Measurements from ENCODE around the gene CDKN1C.

The CDKN1C gene

DNA sequence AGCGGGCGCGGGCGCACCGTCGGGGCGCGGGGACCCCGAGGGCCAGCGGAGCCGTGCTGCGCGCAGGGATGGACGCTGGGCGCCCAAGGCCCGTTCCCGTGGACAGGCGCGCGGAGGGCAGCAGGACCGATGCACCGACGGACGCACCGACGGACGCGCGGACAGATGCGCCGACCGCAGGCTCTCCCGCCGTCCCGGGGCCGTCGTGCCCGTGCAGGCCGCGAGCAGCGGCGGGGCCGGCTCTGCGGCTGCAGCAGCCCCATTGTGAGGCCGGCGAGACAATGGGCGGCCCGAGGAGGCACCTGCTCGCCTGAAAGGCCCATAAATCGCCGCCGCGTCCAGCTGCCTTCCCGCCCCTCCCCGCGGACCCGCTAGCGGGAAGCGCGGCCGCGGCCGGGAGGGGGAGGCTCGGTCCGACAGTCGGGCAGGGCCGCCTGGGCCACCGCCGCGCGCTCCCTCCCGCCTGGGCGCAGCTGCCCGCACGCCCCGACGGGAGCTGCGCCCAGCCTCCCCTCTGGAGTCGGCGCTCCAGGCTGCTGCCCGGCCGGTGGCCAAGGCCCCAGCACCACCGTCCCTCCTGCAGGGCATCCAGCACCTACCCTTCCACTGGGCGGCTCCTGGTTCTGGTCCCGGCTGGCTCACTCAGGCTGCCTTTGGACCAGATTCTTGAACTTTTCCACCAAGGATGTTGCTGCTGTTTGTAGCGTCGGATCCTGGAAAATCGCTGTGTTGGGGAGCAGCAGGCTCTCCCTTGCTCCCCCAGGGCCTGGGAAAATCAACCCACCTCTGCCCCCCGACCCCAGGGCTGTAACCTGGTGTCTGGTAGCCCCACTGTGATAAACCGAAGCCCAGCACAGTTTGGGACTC is 15.8 kb downstream of the CDKN1C start:
- DNase-seq (ENCODE audit: low spot score): no peak

DNA sequence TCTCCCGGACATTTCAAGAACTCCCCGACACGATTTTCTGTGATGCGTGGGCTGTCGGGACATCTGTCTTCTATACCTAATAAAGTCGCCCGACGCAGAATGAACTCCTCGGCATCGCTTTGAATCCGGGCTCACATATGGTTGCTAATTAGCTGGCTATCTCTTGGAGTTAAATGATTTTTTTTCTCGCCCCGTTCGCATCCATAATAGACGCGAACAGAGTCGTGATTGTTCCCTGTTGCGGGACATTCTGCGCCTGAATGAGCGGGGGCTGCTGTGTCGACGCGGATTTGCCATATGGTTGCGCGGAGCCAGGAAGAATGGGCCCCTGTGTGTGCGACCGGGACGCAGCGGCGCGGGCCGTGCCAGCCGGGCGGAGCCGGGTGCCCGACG is 16.4 kb downstream of the CDKN1C start:
- DNase-seq (ENCODE audit: low spot score): no peak

DNA sequence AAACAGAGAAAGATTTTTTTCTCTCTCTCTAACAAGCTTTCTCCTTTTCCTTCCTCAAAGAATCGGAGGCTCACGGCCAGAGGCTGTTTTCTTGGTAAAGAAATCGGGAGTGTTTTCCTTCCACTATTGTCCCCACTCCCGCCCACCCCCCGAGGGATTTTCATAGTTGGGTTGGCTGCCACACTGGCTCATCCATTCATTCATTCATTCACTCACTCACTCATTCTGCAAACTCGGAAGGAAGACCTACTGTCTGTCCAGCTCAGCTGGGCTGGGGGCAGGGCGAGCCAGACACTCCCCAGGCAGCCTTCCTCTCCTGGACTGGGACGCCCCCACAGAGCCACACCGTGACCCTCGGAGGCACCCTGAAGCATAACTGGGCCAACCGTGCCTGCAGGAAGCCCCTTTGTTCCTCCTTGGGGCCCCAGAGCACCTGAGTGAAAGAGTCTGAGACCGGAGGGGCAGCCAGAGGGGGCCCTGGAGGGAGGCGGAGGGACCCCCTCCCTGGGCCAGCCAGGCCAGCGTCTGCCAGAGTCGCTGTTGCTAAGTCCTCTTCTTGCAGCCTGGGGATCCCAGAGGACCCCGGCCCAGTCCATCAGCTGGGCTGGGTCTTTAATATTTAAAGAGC is 17.0 kb downstream of the CDKN1C start:
- DNase-seq (ENCODE audit: low spot score): no peak

DNA sequence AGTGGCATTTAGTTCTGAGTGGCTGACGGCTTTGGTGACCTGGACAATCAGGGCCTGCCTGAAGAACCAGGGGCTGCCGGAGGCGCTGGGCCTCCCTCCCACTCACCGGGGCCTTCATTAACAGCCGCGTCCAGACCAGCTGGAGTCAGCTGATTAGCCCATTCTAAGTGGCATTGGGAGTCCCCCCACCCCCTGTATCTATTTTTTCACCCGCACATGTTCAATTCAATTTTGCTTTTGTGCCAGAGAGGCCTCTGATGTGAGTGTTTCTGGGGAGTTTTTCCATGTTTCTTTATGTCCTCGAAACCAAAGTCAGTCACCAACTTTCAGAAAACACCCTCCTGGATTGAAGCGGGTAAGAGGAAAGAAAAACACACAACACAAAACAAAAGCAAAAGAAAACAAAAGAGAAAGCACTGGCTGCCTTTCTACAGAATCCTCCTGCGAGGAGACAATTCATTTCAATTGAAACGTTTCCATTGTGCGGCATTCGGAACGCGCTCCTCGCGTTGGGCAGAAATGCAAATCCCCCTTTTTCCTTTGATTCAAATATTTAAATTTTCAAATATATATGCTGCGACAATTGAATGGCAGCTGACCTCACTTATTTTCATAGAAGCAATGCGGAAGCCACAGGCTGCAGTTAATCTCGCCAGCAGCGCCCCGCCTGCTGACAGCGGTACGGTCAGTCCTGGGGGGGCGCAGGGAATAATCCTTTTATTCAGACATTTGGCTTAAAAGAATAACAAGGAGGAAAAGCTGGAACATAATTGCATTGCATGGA is 17.7 kb downstream of the CDKN1C start:
- no peak for DNase-seq (ENCODE audit: low spot score)

DNA sequence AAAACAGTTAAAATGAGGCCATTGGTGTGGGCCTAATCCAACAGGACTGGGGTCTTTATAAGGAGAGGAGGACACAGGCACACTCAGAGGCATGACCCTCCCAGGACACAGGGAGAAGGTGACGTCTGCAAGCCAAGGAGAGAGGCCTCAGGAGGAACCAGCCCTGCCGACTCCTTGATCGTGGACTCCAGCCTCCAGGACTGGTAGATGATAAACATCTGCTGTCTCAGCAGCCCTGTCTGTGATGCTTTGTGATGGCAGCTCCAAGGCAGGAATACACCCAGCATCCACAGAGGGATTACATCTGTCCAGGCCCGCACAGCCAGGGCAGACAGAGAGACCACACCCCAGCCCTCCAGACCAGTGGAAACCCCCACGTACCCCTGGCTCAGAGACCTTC is 18.4 kb downstream of the CDKN1C start:
- no peak for DNase-seq (ENCODE audit: low spot score)

DNA sequence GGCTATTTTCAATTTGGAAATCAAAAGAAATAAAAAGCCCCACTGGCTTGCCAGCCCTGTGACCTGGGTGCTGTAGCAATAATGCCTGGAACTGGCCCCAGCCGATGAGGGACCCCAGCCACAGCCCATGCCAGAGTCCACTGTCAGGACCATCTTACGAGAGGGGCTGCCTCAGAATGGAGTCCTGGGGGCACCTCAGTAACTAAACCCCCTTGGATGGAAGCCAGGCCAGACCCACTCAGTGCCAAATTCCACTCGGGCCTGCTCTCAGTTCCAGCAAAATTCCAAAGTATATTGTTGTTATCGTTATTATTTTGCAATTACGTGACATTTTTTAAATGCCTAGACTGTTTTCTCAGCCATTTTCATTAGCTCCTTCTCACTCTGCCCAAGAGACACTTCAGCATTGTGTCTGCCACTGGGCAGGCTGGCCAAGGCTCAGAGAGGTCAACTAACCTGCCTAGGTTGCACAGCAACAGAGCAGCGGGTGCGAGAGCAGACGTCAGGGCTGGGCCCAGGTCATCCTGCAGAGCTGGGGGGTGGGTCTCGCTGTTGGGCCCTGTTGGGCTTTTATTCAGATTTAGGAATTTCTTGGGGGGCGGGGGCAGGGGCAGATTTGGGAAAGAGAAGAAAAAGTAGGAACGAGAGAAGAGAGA is 19.5 kb downstream of the CDKN1C start:
- no peak for DNase-seq (ENCODE audit: low spot score)

DNA sequence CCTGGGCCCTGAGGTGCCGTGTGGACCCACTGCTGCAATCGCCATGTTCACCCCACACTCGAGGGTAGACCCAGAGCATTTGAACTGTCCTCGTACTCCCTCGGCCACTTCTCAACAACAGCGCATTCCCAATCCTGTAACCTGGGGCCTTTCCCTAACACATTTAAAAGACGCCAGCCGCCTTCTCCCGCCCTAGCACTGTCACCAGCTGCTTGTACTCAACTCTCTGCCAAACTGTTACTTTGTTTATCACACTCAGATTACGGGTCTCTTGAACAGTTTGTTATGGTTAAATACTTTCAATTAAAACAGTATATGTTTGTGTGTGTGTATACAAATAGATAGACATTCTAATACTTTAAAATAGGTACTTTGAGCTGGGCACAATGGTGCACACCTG is 20.7 kb downstream of the CDKN1C start:
- DNase-seq (ENCODE audit: low spot score): no peak

DNA sequence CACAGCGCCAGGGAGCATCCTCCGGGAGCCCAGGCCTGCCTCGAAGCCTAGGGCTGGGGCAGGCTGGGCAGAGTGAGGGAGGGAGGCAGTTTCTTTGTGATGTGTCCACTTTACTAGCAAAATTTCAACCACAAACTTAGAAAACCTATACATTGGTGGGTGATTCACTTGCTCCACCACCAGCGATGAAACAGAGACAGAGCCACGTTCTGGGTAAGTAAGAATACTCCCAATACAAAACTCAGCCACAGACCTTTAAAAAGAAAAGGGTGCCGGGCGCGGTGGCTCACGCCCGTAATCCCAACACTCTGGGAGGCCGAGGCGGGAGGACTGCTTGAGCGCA is 22.3 kb downstream of the CDKN1C start:
- DNase-seq (ENCODE audit: low spot score): no peak

DNA sequence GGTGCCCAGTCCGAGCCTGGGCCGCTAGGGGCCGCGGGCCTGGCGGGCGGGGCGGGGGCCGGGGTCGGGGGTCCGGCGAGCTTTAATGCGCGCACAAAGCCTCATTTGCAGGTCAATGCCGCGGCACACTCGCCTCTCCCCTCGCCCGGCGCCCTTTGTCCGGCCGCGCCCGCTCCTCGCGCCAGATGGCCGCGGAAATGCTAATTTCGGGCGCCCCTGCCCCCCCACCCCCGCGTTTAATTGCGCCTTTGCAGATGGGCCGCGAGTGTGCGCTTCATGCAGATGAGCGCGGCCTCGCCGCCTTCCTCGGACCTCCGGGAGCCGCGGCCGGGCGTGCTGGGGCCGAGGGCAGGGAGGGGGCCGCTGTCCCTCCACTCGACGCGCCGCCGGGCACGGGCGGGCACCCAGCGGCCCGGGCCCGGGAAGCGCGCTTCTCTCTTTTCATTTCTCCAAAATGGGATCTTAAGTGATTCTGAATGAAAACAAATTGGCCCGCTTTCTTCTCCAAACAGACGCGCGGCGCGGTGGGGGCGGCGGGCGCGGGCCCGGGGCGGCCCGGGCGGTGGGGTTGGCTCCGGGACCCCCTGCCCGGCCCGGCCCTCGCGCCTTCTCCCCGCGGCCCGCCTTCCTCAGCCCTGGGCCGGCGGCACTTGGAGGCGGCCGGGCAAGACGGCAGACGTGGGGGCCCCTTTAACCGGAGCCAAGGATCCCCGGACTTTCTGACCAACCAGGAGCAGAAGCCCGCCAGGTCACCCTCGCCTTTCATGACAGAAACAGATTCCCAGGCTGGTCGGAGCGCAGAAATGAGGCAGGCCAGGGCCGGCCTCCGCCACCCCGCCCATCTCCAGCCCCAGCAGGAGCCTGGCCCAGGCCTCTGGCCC is 22.9 kb downstream of the CDKN1C start:
- DNase-seq (ENCODE audit: low spot score): no peak

DNA sequence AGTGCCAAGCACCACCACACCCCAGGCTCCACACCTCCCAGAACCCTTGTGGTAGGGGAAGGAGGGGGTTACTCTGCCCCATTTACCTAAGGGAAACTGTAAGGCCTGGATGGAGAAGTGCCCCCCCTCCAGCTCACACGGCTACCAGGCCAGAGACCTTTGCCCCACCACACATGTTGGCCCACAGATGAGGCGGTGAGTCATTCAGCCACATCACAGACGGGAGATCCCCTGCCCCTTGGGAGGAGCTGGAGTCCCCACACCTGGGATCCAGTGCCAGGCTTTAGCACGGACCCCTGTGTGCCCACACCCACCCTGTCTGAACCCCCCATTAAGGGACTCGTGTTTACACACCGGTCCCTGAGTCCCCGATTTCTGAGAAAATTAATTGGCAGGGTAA is 24.9 kb downstream of the CDKN1C start:
- DNase-seq (ENCODE audit: low spot score): no peak

DNA sequence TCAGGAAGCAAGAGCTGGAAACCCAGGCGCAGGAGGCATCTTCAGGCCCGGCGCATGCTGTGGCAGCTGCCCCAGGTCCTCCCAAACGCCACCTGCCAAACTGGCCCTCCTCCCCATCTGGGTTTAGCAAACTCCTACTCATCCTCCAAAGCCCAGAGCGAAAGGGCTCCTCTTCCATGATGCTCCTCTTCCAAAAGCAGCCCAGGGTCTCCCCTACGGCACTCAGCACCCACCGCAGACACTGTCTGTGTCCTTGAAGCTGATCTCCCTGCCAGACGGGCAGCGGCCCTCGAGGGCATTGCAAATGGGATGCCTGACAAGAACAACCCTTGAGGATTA is 25.9 kb downstream of the CDKN1C start:
- no peak for DNase-seq (ENCODE audit: low spot score)

DNA sequence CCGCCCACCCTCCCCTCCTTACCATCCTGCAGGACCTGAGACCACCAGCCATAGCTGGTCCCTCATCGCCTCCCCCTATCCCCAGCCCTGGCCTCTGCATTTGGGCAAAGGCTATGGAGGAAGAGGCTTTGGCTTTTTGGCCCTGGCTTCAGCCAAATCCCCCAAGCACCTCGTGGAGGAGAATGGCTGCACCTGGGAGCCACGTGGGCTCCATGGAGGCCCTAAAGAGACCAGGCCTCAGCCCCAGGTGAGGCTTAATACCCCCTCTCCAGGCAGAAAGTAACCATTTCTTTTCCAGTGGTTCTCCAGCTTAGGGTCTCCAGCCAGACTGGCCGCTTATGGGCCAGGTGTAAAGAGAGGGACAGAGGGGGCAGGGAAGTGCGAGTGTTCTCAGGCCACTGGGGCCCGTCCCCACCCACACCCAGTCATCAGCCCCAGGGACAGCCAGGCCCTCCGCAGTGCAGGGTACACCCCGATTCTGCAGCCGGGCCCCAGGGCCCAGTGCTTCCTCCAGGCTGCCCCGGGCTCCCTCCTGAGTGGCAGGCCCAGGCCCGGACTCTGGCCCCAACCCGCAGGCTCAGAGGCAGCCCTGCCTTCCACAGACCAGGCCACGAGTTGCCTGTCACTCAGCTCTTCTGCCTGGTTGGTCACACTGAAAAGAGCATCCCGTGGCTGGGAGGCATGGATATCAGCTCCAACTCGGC is 26.4 kb downstream of the CDKN1C start:
- no peak for DNase-seq (ENCODE audit: low spot score)

DNA sequence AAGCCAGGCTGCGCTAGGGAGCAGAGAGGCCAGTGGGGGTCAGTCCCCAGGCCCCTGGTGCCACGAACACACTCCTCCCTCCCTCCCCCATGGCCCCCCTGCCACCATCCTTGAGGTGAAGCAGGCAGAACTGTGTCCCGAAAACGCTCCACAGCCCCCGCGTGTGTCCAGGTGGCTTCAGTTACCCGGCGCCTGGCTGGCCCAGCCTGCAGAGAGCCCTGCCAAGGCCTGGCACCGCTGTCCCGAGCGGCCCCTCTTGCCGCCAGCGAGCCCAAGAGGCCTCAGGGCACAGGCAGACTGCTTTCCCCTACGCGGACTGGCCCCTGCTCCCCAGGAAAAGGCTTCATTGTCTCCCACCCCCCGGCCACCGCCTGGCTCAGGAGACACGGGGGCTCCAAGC is 27.7 kb downstream of the CDKN1C start:
- DNase-seq (ENCODE audit: low spot score): no peak

DNA sequence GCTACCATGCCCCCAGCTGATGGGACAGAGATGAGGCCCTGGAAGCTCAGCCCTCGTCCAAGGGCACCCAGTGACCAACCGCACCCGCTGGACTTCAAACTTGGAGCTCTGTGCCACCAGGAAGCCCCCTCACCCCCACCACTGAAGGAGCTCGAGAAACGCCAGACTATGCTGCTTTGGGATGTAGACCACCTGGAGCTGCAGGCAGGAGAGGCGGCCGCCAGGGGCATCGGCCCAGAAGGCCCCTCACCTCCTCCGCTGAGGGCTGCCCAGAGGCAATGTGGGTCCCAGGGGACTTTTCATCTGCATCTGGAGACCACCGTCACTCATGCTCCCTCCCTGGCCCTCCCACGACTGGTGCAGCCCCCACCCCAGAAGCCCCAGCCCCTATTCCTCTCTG is 28.3 kb downstream of the CDKN1C start:
- DNase-seq (ENCODE audit: low spot score): no peak

DNA sequence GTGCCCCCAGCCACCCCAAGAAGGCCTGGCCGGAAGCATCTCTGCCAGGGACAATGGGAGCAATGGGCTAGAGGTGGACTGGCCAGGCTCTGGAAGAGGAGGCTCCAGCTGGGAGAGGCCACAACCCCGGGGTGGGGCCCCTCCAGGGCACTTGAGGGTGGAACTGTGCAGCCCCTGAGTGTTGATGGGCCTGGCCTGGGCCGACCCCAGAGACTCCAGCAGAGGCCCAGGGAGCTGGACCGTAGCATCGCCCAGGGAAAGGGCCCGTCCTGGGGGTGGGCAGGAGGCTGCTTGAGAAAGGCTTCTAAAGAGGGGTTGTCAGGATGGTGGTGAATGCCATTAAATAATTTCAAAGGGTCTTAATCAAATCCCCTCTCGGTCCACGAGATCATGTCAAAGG is 30.4 kb downstream of the CDKN1C start:
- DNase-seq (ENCODE audit: low spot score): no peak

DNA sequence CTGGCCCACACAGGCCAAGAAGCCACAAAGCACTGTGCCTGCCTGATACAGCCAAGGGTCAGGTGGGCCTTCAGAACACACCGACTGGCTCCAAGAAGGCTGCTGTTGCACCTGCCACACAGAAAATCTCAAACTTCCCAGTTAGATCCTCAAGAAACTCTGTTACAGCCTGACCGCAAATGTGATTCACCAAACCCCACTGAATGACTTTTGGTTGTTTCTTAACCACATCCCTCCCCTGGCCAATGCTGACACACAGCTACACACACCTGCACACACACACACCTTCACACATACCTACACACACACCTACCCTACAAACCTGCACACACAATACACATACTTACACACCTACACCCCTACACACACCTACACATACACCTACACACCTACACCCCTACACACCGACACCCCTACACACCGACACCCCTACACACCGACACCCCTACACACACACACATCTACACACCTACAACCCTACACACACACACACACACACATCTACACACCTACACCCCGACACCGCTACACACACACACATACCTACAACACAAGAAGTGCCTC is 31.5 kb downstream of the CDKN1C start:
- no peak for DNase-seq (ENCODE audit: low spot score)

DNA sequence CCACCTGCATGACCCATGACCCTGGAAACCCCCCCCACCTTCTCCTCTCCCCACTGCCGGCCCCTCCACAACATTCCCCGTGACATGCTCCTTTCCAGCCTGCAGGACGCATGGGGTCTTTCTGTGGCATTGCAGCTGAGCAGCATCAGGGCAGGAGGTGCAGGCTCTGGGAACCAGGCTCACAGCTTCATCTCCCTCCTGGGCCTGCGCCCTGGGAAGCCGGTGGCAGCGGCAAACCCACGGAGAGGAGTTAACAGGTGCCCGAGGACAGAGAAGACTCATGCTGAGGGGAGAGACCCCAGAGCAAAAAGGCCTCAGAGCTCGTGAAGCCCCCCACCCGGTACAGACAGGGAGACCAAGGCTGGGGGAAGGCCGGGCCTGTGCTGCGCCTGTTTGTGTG is 32.2 kb downstream of the CDKN1C start:
- no peak for DNase-seq (ENCODE audit: low spot score)

DNA sequence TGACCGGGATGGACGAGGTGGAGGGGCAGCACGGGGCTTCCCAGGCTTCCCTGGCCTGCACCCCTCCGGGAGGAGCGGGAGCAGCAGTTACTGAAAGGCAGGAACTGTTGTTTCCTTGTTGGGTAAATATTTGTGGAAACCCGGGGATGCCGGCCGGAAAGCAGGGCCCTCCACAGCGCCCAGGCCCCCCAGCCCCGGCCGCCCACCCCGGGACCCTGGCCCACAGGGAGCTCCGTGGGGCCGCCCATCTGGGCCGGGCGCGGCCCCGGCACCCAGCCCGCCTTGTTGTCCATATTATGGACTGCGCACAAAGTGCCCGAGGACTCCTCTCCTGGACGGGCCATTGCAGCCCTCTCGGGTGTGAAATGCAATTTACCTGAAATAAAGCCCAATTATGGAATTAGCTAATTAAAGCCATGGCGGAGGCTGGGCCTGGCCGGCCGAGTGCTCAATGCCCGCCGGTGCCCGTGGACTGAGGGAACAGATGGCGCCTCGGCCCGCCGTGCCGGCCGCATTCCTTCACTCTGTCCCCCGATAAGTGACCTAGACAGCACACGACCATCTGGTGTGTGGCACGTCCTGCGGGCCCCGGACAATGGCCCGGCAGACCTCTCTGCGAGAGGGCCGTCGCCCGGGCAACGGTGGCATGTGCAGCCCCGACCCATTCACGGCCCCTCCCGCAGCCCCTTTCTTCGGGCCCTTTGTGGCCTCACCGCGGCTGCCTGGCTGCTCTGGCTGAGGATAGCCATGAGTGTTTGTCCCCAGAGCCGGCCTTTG is 35.4 kb downstream of the CDKN1C start:
- no peak for DNase-seq (ENCODE audit: low spot score)

DNA sequence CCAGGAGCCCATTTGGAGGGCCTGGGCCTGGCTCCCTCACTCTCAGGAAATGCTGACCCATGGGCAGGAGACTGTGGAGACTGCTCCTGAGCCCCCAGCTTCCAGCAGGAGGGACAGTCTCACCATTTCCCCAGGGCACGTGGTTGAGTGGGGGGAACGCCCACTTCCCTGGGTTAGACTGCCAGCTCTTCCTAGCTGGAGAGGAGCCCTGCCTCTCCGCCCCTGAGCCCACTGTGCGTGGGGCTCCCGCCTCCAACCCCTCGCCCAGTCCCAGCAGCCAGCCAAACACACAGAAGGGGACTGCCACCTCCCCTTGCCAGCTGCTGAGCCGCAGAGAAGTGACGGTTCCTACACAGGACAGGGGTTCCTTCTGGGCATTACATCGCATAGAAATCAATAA is 37.1 kb downstream of the CDKN1C start:
- DNase-seq (ENCODE audit: low spot score): no peak

DNA sequence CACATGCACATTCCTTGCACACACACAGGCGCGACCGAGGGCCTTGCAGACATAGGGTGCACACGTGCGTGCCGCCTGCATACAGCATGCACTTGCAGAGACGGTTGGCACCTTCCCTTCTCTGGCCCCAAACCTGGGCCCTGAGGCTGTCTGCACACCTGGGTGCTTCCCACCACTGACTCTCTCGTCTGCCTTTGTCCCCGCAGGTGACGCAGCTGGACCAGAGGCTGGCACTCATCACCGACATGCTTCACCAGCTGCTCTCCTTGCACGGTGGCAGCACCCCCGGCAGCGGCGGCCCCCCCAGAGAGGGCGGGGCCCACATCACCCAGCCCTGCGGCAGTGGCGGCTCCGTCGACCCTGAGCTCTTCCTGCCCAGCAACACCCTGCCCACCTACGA is 38.0 kb downstream of the CDKN1C start:
- DNase-seq (ENCODE audit: low spot score): no peak

Measured in kidney capillary endothelial cell (primary cell).